ENCODE results near the gene SH3TC2. TPM values are rescaled to one million over a fixed set of nuclear protein-coding genes. Genes with fewer than 3 reads are reported as not detected.

The SH3TC2 gene
- polyA plus RNA-seq, 1 of the 3 experiments (the other 2 are of a cell fraction) = 1.1 TPM

DNA sequence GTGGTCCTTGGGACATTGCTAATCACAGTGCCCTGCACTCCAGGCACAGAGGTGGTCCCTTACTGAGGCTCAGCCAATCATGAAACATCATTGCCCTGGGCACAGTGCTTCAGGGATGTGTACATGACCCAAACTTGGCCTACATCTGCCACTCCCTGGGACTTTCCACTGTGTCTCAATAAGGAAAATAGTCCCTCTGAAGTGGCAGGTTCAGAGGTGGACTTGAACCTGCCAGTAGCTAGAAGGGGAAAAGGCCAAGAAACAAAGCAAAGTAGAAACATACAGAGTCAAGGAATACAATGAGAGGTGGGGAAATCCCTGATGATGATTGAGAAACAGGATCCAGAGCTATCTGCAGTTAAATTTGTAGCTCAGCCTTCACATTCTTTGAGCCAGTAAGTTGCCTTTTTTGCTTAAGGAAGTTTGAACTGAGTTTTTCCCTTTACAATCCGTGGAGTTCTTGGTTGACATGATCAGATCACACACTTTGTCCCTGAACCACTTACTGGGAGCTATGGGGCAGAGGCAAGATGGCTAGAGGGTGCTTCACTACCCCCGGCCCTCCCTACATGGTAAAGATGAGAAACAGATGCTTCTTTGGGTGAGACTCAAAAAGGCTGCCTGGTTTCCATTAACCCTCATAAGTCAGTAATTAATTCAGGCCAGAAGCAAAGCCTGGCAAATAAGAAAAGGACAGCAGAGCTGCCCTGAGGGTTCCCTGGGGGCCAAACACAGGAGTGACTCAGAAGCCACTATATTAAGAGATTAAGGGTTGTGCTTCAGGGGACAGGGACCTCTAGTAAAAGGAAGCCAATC, 57.6 kb downstream of the SH3TC2 start (continued):
- TF ChIP-seq RCOR1 (IDR thresholded peaks at IDR 0.05; ENCODE audit: low read length) (peak; percentile 87), MEF2A (IDR thresholded peaks at IDR 0.05; ENCODE audit: borderline replicate concordance, low read depth) (peak; percentile 34; the same call in 1 of the 2 replicates), JUND (IDR thresholded peaks at IDR 0.05) (peak; percentile 68), RXRA (IDR thresholded peaks at IDR 0.05; ENCODE audit: borderline replicate concordance, low read depth) (peak; percentile 30; the same call in 1 of the 2 replicates), FOSL2 (IDR thresholded peaks at IDR 0.05; ENCODE audit: borderline replicate concordance, low read depth) (peak; percentile 51; the same call in 1 of the 2 replicates), POLR2AphosphoS5 (IDR thresholded peaks at IDR 0.05; ENCODE audit: low read depth, low read length) (peak; percentile 98), RFX5 (IDR thresholded peaks at IDR 0.05; ENCODE audit: low read length) (no peak), FOXJ3 (CRISPR knock-in tag; IDR thresholded peaks at IDR 0.05) (peak; percentile 78; the same call in 1 of the 2 replicates), CHD2 (IDR thresholded peaks at IDR 0.05; ENCODE audit: low read length, partially characterized antibody) (peak; percentile 86), IRF3 (IDR thresholded peaks at IDR 0.05; ENCODE audit: low read depth, low read length) (no peak), EZH2phosphoT487 (IDR thresholded peaks at IDR 0.05; ENCODE audit: borderline replicate concordance, low read depth) (no peak), USF1 (IDR thresholded peaks at IDR 0.05; ENCODE audit: borderline replicate concordance, low read depth) (no peak), SIN3A (IDR thresholded peaks at IDR 0.05; ENCODE audit: borderline replicate concordance, low read depth, low read length) (no peak), FOXM1 (IDR thresholded peaks at IDR 0.05; ENCODE audit: low read depth) (no peak), SMC3 (IDR thresholded peaks at IDR 0.05; ENCODE audit: low read depth, low read length) (no peak), GATA2 (CRISPR knock-in tag; IDR thresholded peaks at IDR 0.05) (no peak; the same call in 1 of the 2 replicates), NFIC (IDR thresholded peaks at IDR 0.05; ENCODE audit: borderline replicate concordance) (peak; percentile 90)

DNA sequence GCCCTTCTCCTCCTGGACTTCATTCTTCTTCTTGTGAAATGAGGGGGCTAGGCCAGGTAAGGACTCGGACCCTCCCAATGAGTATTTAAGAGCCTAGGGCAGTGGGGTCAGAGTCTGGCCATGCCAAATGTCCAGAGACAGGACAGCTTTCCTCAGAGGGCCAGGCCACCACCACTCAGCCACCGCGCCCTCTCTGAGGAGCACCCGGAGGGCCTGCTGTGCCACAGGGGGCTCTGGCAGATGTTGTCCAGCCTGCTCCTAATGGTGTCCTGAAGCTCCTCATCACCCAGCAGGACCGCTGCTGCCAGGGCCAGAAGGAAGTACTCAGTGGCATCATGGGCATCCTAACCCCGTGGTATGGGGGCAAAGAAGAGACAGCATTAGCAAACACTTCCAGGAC, 58.3 kb downstream of the SH3TC2 start:
- DNase-seq = no peak
- H3K4me1 ChIP-seq (ENCODE audit: control insufficient read depth in 1 of 2, insufficient read depth in 2 of 2, low read depth in 1 of 2, low read length in 1 of 2) = peaks cover 7 to 12% of the 10 kb centered on the region in 2 experiments; a peak in 3 of 4 replicates
- H3K4me2 ChIP-seq = no peak overlapping the region
- no peak for TF ChIP-seq PBX3 (IDR thresholded peaks at IDR 0.05)
- TF ChIP-seq RCOR1 (IDR thresholded peaks at IDR 0.05; ENCODE audit: low read length) = no peak
- no peak for TF ChIP-seq JUND (IDR thresholded peaks at IDR 0.05)
- no peak for TF ChIP-seq MXI1 (IDR thresholded peaks at IDR 0.05; ENCODE audit: low read depth, low read length)
- no peak for TF ChIP-seq RAD21 (IDR thresholded peaks at IDR 0.05; ENCODE audit: low read length)
- TF ChIP-seq USF1 (IDR thresholded peaks at IDR 0.05; ENCODE audit: borderline replicate concordance, low read depth) = no peak
- TF ChIP-seq TAF1 (IDR thresholded peaks at IDR 0.05; ENCODE audit: borderline replicate concordance, low read depth, low read length) = no peak
- TF ChIP-seq, protein P1, sequence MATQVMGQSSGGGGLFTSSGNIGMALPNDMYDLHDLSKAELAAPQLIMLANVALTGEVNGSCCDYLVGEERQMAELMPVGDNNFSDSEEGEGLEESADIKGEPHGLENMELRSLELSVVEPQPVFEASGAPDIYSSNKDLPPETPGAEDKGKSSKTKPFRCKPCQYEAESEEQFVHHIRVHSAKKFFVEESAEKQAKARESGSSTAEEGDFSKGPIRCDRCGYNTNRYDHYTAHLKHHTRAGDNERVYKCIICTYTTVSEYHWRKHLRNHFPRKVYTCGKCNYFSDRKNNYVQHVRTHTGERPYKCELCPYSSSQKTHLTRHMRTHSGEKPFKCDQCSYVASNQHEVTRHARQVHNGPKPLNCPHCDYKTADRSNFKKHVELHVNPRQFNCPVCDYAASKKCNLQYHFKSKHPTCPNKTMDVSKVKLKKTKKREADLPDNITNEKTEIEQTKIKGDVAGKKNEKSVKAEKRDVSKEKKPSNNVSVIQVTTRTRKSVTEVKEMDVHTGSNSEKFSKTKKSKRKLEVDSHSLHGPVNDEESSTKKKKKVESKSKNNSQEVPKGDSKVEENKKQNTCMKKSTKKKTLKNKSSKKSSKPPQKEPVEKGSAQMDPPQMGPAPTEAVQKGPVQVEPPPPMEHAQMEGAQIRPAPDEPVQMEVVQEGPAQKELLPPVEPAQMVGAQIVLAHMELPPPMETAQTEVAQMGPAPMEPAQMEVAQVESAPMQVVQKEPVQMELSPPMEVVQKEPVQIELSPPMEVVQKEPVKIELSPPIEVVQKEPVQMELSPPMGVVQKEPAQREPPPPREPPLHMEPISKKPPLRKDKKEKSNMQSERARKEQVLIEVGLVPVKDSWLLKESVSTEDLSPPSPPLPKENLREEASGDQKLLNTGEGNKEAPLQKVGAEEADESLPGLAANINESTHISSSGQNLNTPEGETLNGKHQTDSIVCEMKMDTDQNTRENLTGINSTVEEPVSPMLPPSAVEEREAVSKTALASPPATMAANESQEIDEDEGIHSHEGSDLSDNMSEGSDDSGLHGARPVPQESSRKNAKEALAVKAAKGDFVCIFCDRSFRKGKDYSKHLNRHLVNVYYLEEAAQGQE (IDR thresholded peaks at IDR 0.05; ENCODE audit: low read depth, low read length) = no peak
- TF ChIP-seq FOXJ3 (CRISPR knock-in tag; IDR thresholded peaks at IDR 0.05) = no peak

More for the DNA sequence above, 58.3 kb downstream of the SH3TC2 start:
- no peaks in the 10 kb centered on the region for H3K36me3 ChIP-seq (replicated peaks in 1 of 2; ENCODE audit: control insufficient read depth in 1 of 2, insufficient read depth in 2 of 2, low read length in 1 of 2)
- H3K27me3 ChIP-seq (ENCODE audit: insufficient read depth) = no peaks in the 10 kb centered on the region
- no peak overlapping the region for H2AFZ ChIP-seq (ENCODE audit: low read depth)
- no peaks in the 10 kb centered on the region; the same call in 1 of the 2 replicates for H4K20me1 ChIP-seq (ENCODE audit: insufficient read depth)
- ChIA-PET CTCF (interaction anchor here (0.9 to 9.5 kb wide), 8 partner anchors 30 to 274 kb away, joined by 3 to 72 read pairs (median 8); partner anchors contain the start of gene ABLIM3), POLR2A (no interaction called here)
- no peaks in the 10 kb centered on the region for H3K79me2 ChIP-seq (ENCODE audit: insufficient read depth)
- H3K9me2 ChIP-seq = no peaks in the 10 kb centered on the region
- H3K27ac ChIP-seq (ENCODE audit: low read depth in 2 of 2, low read length in 1 of 2) = no peak overlapping the region
- H3K4me3 ChIP-seq (ENCODE audit: low read depth in 2 of 2, low read length in 1 of 2) = no peak overlapping the region
- H3K9ac ChIP-seq = no peak overlapping the region
- no peaks in the 10 kb centered on the region for H3K9me3 ChIP-seq
- peaks cover 20% of the 10 kb centered on the region for H3F3A ChIP-seq (replicated peaks; ENCODE audit: insufficient read depth)
- 93% methylated on average over 3 of the region's 6 CpGs for WGBS (ENCODE audit: low lambda C conversion rate)

Measured in SK-N-SH (cell line).